Suprapubic skin (tissue), 3 donors: ENCODE data around the gene MIXL1.

Experiments used
- CTCF ChIP-seq, 2 donors: fragments of 200-600 bp in 1 of 2; fragments of 450-650 bp in 1 of 2; sonication (generic) in 1 of 2; IDR thresholded peaks; one replicate each; pipeline ENCODE4 v1.5.1; 2016 to 2019; ENCODE audit warnings: antibody characterized with exemption in 2 of 2, mild to moderate bottlenecking in 1 of 2, moderate library complexity in 1 of 2
- POLR2A ChIP-seq, 2 donors: fragments of 450-650 bp; IDR thresholded peaks; one replicate each; pipeline ENCODE4 v1.6.1; 2017; ENCODE audit warnings: antibody characterized with exemption in 2 of 2, mild to moderate bottlenecking in 2 of 2, moderate library complexity in 2 of 2

- TF ChIP-seq CTCF (IDR thresholded peaks at IDR 0.05) (no peak), POLR2A (IDR thresholded peaks at IDR 0.05) (no peak)
Measured at GRCh38 chr1:226176870-226177269, 46.6 kb upstream of the MIXL1 start.
